SK-N-SH treated with all-trans-retinoic acid at 6 μM for 48 hours (cell line): ENCODE results near the gene DSCAM.

Experiments
- ATAC-seq: fragments of 200-7000 bp; cut with Tn5 transposase; 3 replicates; pipeline ENCODE4 v1.9.1; 2020; ENCODE audit warnings: mild to moderate bottlenecking, moderate library complexity
- ARNTL ChIP-seq: fragments of 450-650 bp; formaldehyde crosslinking; IDR thresholded peaks from 2 replicates; pipeline ENCODE4 v1.5.0; 2020; ENCODE audit warnings: low read depth, mild to moderate bottlenecking, moderate library complexity, borderline replicate concordance
- BACH2 ChIP-seq: fragments of 250-450 bp; sonication (Bioruptor Pico); IDR thresholded peaks from 2 replicates; pipeline ENCODE4 v1.9.0; 2021; ENCODE audit warnings: mild to moderate bottlenecking, borderline replicate concordance
- CREB5 ChIP-seq: fragments of 250-450 bp; sonication (Bioruptor Pico); IDR thresholded peaks from 2 replicates; pipeline ENCODE4 v1.5.1; 2020; ENCODE audit warnings: low read depth, mild to moderate bottlenecking, moderate library complexity
- CSDC2 ChIP-seq: fragments of 250-450 bp; sonication (Bioruptor Pico); IDR thresholded peaks from 2 replicates; pipeline ENCODE4 v1.5.0; 2020; ENCODE audit warnings: mild to moderate bottlenecking, moderate library complexity
- CSRNP3 ChIP-seq: fragments of 250-450 bp; sonication (Bioruptor Pico); IDR thresholded peaks from 2 replicates; pipeline ENCODE4 v1.5.1; 2021; ENCODE audit warnings: mild to moderate bottlenecking, moderate library complexity
- ESRRG ChIP-seq: fragments of 250-450 bp; sonication (Bioruptor Pico); IDR thresholded peaks from 2 replicates; pipeline ENCODE4 v1.6.1; 2021; ENCODE audit warnings: mild to moderate bottlenecking
- GLIS3 ChIP-seq: fragments of 250-450 bp; sonication (Bioruptor Pico); IDR thresholded peaks from 2 replicates; pipeline ENCODE4 v1.5.0; 2020; ENCODE audit warnings: mild to moderate bottlenecking, moderate library complexity
- ISL1 ChIP-seq: fragments of 250-450 bp; sonication (Bioruptor Pico); IDR thresholded peaks from 2 replicates; pipeline ENCODE4 v2.1.2; 2022; ENCODE audit warnings: mild to moderate bottlenecking, moderate library complexity
- POU6F1 ChIP-seq: fragments of 250-450 bp; sonication (Bioruptor Pico); IDR thresholded peaks from 2 replicates; pipeline ENCODE4 v1.8.0; 2021; ENCODE audit warnings: low read depth, mild to moderate bottlenecking, moderate library complexity, borderline replicate concordance
- PPARA ChIP-seq: fragments of 250-450 bp; sonication (Bioruptor Pico); IDR thresholded peaks from 2 replicates; pipeline ENCODE4 v1.5.0; 2020; ENCODE audit warnings: mild to moderate bottlenecking, borderline replicate concordance
- RARB ChIP-seq: fragments of 250-450 bp; sonication (Bioruptor Pico); IDR thresholded peaks from 2 replicates; pipeline ENCODE4 v1.8.0; 2021; ENCODE audit warnings: mild to moderate bottlenecking, moderate library complexity
- SNAI2 ChIP-seq: fragments of 250-450 bp; sonication (Bioruptor Pico); IDR thresholded peaks from 2 replicates; pipeline ENCODE4 v1.5.0; 2020; ENCODE audit warnings: mild to moderate bottlenecking, moderate library complexity
- TCF4 ChIP-seq: fragments of 250-450 bp; sonication (Bioruptor Pico); IDR thresholded peaks from 2 replicates; pipeline ENCODE4 v1.8.0; 2021; ENCODE audit warnings: mild to moderate bottlenecking, moderate library complexity, borderline replicate concordance
- TOX ChIP-seq: fragments of 250-450 bp; sonication (Bioruptor Pico); IDR thresholded peaks from 2 replicates; pipeline ENCODE4 v1.8.0; 2021; ENCODE audit warnings: mild to moderate bottlenecking, moderate library complexity, borderline replicate concordance
- ZC3H10 ChIP-seq: fragments of 250-450 bp; sonication (Bioruptor Pico); IDR thresholded peaks from 2 replicates; pipeline ENCODE4 v1.5.1; 2021; ENCODE audit warnings: mild to moderate bottlenecking, moderate library complexity
- ZFP3 ChIP-seq: fragments of 250-450 bp; sonication (Bioruptor Pico); IDR thresholded peaks from 2 replicates; pipeline ENCODE4 v1.5.0; 2020; ENCODE audit warnings: mild to moderate bottlenecking, moderate library complexity
- ZFP30 ChIP-seq: fragments of 450-650 bp; formaldehyde crosslinking; IDR thresholded peaks from 2 replicates; pipeline ENCODE4 v1.5.0; 2022; ENCODE audit warnings: mild to moderate bottlenecking, moderate library complexity
- ZNF565 ChIP-seq: fragments of 450-650 bp; formaldehyde crosslinking; conservative IDR thresholded peaks from 2 replicates; pipeline ENCODE4 v1.5.0; 2020; ENCODE audit warnings: low read depth, mild to moderate bottlenecking, moderate library complexity
- ZNF70 ChIP-seq: fragments of 450-650 bp; formaldehyde crosslinking; IDR thresholded peaks from 2 replicates; pipeline ENCODE4 v1.5.0; 2020; ENCODE audit warnings: mild to moderate bottlenecking, moderate library complexity
- ZNF8 ChIP-seq: fragments of 450-650 bp; formaldehyde crosslinking; IDR thresholded peaks from 2 replicates; pipeline ENCODE4 v1.5.0; 2020; ENCODE audit warnings: mild to moderate bottlenecking, moderate library complexity
- TF ChIP-seq, protein P1 (sequence below): fragments of 250-450 bp; sonication (Bioruptor Pico); IDR thresholded peaks from 2 replicates; pipeline ENCODE4 v1.5.0; 2020; ENCODE audit warnings: mild to moderate bottlenecking, moderate library complexity

Gene DSCAM

DNA sequence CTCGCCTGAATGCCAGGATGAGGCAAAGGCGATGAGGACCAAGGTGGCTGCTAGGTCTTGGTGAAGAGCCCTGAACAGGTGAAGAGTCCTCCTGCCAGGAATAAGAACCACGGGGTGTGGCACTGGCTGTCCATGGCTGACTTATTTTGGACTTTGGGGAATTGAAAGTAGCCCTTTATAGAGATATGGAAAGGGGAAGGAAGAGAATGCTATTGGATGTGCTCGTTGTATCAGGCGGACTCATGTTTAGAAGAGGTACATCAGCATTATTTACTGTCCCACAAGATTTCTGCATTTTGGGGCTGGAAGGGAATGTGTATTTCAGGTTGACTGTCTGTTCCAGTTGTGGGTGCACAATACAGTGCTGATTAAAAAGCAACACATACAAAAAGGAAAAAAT lies 465.8 kb downstream of the DSCAM start:
- TF ChIP-seq, protein P1, sequence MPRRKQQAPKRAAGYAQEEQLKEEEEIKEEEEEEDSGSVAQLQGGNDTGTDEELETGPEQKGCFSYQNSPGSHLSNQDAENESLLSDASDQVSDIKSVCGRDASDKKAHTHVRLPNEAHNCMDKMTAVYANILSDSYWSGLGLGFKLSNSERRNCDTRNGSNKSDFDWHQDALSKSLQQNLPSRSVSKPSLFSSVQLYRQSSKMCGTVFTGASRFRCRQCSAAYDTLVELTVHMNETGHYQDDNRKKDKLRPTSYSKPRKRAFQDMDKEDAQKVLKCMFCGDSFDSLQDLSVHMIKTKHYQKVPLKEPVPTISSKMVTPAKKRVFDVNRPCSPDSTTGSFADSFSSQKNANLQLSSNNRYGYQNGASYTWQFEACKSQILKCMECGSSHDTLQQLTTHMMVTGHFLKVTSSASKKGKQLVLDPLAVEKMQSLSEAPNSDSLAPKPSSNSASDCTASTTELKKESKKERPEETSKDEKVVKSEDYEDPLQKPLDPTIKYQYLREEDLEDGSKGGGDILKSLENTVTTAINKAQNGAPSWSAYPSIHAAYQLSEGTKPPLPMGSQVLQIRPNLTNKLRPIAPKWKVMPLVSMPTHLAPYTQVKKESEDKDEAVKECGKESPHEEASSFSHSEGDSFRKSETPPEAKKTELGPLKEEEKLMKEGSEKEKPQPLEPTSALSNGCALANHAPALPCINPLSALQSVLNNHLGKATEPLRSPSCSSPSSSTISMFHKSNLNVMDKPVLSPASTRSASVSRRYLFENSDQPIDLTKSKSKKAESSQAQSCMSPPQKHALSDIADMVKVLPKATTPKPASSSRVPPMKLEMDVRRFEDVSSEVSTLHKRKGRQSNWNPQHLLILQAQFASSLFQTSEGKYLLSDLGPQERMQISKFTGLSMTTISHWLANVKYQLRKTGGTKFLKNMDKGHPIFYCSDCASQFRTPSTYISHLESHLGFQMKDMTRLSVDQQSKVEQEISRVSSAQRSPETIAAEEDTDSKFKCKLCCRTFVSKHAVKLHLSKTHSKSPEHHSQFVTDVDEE (CRISPR knock-in tag), result no peak
- TF ChIP-seq CSRNP3 (CRISPR knock-in tag), result no peak
- TF ChIP-seq CREB5, result no peak
- TF ChIP-seq POU6F1 (CRISPR knock-in tag), result no peak
- TF ChIP-seq ZFP3 (CRISPR knock-in tag), result no peak
- no peak for TF ChIP-seq TOX (CRISPR knock-in tag)
- no peak for TF ChIP-seq ZC3H10 (CRISPR knock-in tag)
- TF ChIP-seq, all 23 proteins: peak for 0
- ATAC-seq, result no peak

GRCh38 chr21:40379881-40380810 lies 466.8 kb downstream of the DSCAM start:
- no peak for TF ChIP-seq CREB5
- no peak for TF ChIP-seq ESRRG (CRISPR knock-in tag)
- TF ChIP-seq CSDC2 (CRISPR knock-in tag), result no peak
- no peak for TF ChIP-seq GLIS3
- no peak for TF ChIP-seq POU6F1 (CRISPR knock-in tag)
- no peak for ATAC-seq

DNA sequence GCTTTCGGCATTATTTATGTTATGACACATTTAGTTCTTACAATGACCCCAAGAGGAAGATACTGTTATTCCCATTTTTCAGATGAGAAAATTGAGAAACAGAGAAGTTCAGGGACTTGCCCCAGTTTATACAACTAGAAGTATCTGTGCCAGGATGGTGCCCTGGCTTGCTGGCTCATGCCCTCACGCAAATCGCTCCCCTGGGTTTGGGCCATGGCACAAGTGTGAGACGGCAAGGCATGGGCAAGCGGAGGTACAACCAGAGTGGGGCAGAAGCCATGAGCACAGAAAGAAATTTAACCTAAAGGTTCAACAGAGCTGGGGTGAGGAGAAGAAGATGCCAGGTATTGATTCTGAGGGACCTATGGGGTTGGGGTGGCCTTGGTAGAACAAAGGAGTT lies 469.8 kb downstream of the DSCAM start:
- no peak for TF ChIP-seq BACH2 (CRISPR knock-in tag)
- TF ChIP-seq CSRNP3 (CRISPR knock-in tag), result no peak
- no peak for TF ChIP-seq RARB
- no peak for TF ChIP-seq TCF4 (CRISPR knock-in tag)
- TF ChIP-seq ZNF70 (CRISPR knock-in tag), result no peak
- no peak for TF ChIP-seq ARNTL (CRISPR knock-in tag)
- no peak for TF ChIP-seq ZC3H10 (CRISPR knock-in tag)
- no peak for TF ChIP-seq SNAI2 (CRISPR knock-in tag)
- TF ChIP-seq ISL1 (CRISPR knock-in tag), result no peak
- no peak for TF ChIP-seq ZNF8 (CRISPR knock-in tag)
- TF ChIP-seq, protein P1 (CRISPR knock-in tag), result no peak
- no peak for TF ChIP-seq ZNF565 (CRISPR knock-in tag)
- TF ChIP-seq PPARA (CRISPR knock-in tag), result no peak
- TF ChIP-seq ZFP30 (CRISPR knock-in tag), result no peak
- TF ChIP-seq, all 23 proteins: peak for 0
- ATAC-seq, result no peak
